Measurements from ENCODE around the gene FAM20C. TPM values are rescaled to one million over a fixed set of nuclear protein-coding genes. Genes with fewer than 3 reads are reported as not detected.

FAM20C gene
- total RNA-seq, 2 donors from 2014 or later: 13.7 to 19.9 TPM

DNA sequence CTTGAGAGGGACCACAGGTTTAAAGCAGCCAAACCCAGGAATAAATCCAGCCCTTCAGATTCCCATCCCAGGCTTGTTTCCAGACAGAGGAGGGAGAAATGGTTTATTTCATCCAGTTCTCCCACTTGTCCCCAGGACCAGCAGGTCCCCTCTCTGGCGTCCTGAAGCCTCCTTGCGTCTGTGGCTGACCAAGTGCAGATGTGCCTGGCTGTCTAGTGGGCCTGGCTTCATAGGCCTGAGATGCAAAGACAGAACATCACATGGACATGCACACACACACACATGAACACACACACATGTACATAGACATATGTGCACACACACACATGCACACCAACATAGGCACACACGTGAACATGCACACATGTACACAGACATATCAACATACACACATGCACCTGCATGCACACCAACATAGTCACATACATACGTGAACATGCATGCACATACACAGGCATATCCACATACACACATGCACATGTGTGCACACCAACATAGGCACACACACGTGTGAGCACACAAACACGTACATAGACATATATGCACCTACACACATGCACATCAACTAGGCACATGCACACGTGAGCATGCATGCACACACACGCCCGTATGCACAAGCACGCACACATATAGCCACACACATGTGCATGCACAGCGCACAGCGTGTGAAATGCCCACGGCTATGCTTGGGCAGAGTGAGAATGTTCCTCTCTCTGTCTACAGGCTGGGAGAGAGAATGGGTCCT is 108.3 kb downstream of the FAM20C start:
- no peak for DNase-seq (ENCODE audit: low spot score)
- TF ChIP-seq, protein P1, sequence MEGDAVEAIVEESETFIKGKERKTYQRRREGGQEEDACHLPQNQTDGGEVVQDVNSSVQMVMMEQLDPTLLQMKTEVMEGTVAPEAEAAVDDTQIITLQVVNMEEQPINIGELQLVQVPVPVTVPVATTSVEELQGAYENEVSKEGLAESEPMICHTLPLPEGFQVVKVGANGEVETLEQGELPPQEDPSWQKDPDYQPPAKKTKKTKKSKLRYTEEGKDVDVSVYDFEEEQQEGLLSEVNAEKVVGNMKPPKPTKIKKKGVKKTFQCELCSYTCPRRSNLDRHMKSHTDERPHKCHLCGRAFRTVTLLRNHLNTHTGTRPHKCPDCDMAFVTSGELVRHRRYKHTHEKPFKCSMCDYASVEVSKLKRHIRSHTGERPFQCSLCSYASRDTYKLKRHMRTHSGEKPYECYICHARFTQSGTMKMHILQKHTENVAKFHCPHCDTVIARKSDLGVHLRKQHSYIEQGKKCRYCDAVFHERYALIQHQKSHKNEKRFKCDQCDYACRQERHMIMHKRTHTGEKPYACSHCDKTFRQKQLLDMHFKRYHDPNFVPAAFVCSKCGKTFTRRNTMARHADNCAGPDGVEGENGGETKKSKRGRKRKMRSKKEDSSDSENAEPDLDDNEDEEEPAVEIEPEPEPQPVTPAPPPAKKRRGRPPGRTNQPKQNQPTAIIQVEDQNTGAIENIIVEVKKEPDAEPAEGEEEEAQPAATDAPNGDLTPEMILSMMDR (IDR thresholded peaks at IDR 0.05): no peak
- no peaks in the 10 kb centered on the region for H3K27me3 ChIP-seq
- H3K4me3 ChIP-seq: no peak overlapping the region
- H3K27ac ChIP-seq: no peak overlapping the region
- H3K4me1 ChIP-seq: no peaks in the 10 kb centered on the region
- no peaks in the 10 kb centered on the region for H3K9me3 ChIP-seq
- H3K36me3 ChIP-seq: no peaks in the 10 kb centered on the region

DNA sequence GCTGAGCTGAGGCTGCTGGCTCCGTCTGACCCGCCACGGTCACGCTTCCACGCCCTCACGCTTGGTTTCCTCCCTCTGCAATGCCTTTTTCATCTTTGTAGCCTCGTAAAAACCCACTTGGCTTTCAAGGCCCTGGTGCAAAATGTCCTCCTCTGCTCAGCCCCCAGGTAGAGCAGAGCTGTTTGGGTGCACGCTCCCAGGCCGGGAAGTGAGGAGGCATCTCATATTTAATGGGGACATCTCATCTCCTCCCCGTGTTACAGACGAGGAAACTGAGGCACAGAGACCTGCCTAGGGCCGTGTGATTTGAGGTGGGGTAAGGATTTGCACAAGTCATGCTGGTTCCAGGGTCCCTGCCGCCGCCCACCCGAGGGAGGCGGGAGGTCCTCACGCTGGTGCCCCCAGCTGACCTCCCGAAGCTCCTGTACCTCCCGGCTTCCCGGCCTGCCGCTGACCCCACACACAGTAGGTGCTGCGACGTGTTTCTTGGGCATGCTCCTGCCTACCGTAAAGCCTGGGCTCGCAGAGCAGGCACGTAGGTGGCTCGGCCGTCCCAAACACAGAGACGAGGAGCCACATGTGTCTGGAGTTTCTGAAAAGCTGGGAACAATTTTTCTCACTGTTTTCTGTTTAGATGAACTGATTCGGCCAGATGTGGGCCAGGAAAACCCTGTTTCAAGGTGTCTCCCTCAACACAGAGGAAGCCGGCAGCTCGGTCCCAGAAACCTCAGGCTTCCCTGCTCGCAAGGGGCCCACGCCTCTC is 109.1 kb downstream of the FAM20C start:
- Histone ChIP-seq H3K36me3 (no peaks in the 10 kb centered on the region), H3K4me3 (no peak overlapping the region), H3K27ac (no peak overlapping the region), H3K4me1 (no peaks in the 10 kb centered on the region), H3K9me3 (no peaks in the 10 kb centered on the region), H3K27me3 (no peaks in the 10 kb centered on the region)
- TF ChIP-seq, protein P1 (IDR thresholded peaks at IDR 0.05): no peak
- DNase-seq (ENCODE audit: low spot score): no peak

DNA sequence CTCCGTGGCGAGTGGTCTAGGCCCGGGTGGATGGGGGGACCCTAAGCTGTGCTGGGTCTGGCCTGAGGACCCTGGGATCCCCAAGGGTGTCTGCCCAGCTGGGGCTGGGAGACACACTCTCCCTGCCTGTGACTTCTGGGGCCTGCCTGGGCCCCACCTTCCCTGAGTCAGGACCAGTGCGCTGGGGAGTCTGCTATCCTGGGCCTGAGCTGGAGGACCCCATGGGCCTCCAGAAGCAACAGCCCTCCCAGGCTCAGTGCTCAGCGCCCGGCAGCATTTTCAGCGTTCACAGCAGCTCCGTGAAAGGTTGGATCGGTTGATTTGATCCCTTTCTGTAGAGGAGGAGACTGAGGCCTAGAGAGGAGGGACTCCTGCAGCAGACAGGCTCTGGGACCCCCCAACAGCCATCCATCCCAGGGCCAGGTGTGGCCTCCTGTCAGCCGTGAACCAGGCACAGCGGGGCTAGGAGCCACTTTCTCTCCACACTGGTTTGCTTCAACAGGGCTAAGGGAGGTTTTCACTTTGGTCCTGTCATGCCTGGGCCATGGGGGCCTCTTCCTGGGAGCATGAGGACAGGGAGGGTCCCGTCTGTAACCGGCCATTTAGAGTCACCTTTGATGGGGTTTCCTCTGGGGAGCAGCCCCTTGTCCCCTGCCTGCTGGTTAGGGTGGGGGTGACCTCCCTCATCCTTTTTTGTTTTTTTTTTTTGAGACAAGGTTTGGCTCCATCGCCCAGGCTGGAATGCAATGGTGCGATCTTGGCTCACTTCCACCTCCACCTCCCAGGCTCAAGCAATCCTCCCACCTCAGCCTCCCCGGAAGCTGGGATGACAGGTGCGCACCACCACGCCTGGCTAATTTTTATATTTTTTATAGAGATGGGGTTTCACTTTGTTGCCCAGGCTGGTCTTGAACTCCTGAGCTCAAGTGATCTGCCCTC is 110.0 kb downstream of the FAM20C start:
- Histone ChIP-seq H3K4me1 (no peaks in the 10 kb centered on the region), H3K36me3 (no peaks in the 10 kb centered on the region), H3K4me3 (no peak overlapping the region), H3K9me3 (no peaks in the 10 kb centered on the region), H3K27ac (no peak overlapping the region), H3K27me3 (no peaks in the 10 kb centered on the region)
- TF ChIP-seq, protein P1 (IDR thresholded peaks at IDR 0.05): no peak
- no peak for DNase-seq (ENCODE audit: low spot score)

DNA sequence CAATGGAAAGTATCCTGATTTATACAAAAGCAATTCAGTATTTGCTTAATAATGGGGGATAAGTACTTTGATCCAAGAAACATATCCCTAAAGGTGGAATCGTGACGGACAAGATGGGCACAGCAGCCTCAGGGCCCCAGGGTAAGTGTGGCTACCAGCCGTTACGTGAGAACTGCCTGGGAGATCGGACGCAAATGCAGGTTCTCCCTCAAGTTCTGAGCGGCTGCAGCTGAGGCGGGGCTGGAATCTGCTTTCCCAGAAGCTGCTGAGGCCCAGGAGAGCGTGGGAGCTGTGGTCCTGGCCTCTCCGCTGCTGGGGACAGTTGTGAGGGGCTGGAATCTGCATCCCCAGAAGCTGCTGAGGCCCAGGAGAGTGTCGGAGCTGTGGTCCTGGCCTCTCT is 111.1 kb downstream of the FAM20C start:
- TF ChIP-seq, protein P1 (IDR thresholded peaks at IDR 0.05): no peak
- no peak for DNase-seq (ENCODE audit: low spot score)
- Histone ChIP-seq H3K27me3 (no peaks in the 10 kb centered on the region), H3K27ac (no peak overlapping the region), H3K36me3 (no peaks in the 10 kb centered on the region), H3K4me1 (no peaks in the 10 kb centered on the region), H3K9me3 (peaks cover 0 to 9% of the 10 kb centered on the region in 2 donors), H3K4me3 (no peak overlapping the region)

DNA sequence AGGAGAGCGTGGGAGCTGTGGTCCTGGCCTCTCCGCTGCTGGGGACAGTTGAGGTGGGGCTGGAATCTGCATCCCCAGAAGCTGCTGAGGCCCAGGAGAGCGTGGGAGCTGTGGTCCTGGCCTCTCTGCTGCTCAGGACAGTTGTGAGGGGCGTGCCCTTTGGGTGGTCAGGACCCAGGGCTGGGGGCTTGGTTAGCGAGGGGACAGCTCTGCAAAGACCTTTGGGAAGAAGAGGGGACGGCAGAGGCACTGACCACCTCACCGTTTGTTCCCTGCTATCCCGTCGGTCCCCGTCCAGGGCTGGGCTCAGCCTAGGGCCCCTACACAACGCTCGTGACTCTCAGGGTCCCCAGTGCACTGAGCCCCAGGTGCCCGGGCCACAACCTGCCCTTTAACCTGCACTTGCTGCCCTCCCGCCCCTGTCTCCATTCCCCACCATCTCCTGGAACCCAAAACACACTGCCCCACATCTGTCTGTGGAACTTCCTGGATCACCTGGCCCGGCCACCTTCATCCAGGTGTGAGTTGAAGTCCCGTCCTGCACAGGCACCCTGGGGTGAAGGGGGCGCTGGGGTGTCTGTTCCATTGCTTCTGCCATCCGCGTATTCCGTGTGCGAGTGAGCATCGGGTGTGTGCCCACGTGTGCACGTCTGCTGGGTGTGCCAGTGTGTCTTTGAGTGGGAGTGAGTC is 111.7 kb downstream of the FAM20C start:
- DNase-seq (ENCODE audit: low spot score): no peak
- H3K27me3 ChIP-seq: no peaks in the 10 kb centered on the region
- TF ChIP-seq, protein P1 (IDR thresholded peaks at IDR 0.05): no peak
- H3K4me3 ChIP-seq: no peak overlapping the region
- no peaks in the 10 kb centered on the region for H3K4me1 ChIP-seq
- H3K9me3 ChIP-seq: peaks cover 0 to 13% of the 10 kb centered on the region in 2 donors
- H3K27ac ChIP-seq: no peak overlapping the region
- no peaks in the 10 kb centered on the region for H3K36me3 ChIP-seq
